A549 (cell line): ENCODE measurements around the gene APMAP. TPM values are rescaled to one million over a fixed set of nuclear protein-coding genes. Genes with fewer than 3 reads are reported as not detected.

Experiments used
- ATAC-seq, 2 experiments: fragments of 200-7000 bp in 1 of 2; fragments of >200 bp in 1 of 2; cut with Nextera tagmentation in 1 of 2; cut with Tn5 transposase in 1 of 2; 3 replicates each; pipeline versions ENCODE4 v1.8.0 to v1.9.1; 2018 to 2020; ENCODE audit warnings: mild to moderate bottlenecking in 1 of 2, moderate library complexity in 1 of 2
- CTCF ChIA-PET: fragments of 300-600 bp; sonication (Branson Sonifier 250); formaldehyde crosslinking; extraction: SDS; loops from one replicate; lab custom pipeline; 2021; ENCODE audit warnings: antibody characterized with exemption, inconsistent platforms; lab: Yijun Ruan, JAX
- POLR2A ChIA-PET: fragments of 350-600 bp; formaldehyde crosslinking; extraction: SDS; loops from one replicate; lab custom pipeline; 2021; ENCODE audit warnings: antibody characterized with exemption, inconsistent platforms; lab: Yijun Ruan, JAX
- DNase-seq, 2 experiments: peaks; one replicate each; pipeline versions ENCODE4 v3.0.0 to v3.0.0-alpha.2; 2011 to 2016; ENCODE audit warnings: low read depth in 1 of 2, low spot score in 1 of 2
- FAIRE-seq: peaks from 2 replicates; lab custom pipeline; 2011; peaks lifted over from hg19 to GRCh38; lab: Jason Lieb, UNC
- H3K27ac ChIP-seq, 2 experiments: fragments of >200 bp; sonication (Bioruptor Twin); formaldehyde crosslinking; 3 replicates each; pipeline ENCODE4 v1.5.1; 2016 to 2017
- H3K4me1 ChIP-seq: fragments of >200 bp; sonication (Bioruptor Twin); formaldehyde crosslinking; 3 replicates; pipeline ENCODE4 v1.6.1; 2016
- H3K4me2 ChIP-seq: fragments of >200 bp; sonication (Bioruptor Twin); formaldehyde crosslinking; 3 replicates; pipeline ENCODE4 v1.6.1; 2016
- H3K4me3 ChIP-seq: fragments of >200 bp; sonication (Bioruptor Twin); formaldehyde crosslinking; 3 replicates; pipeline ENCODE4 v1.5.1; 2016
- H3K9me3 ChIP-seq: fragments of >200 bp; sonication (Bioruptor Twin); formaldehyde crosslinking; 3 replicates; pipeline ENCODE4 v1.6.1; 2016
- BCL3 ChIP-seq: fragments of >200 bp; sonication (Bioruptor Twin); formaldehyde crosslinking; IDR thresholded peaks from 3 replicates; pipeline ENCODE4 v1.6.1; 2016
- BHLHE40 ChIP-seq: IDR thresholded peaks from 2 replicates; pipeline ENCODE4 v1.6.1; 2012; ENCODE audit warnings: low read depth, low read length, inconsistent platforms
- CBX2 ChIP-seq: fragments of 200-600 bp; sonication (generic); IDR thresholded peaks from 2 replicates; pipeline ENCODE4 v1.6.1; 2016; ENCODE audit warnings: low read depth, mild to moderate bottlenecking, borderline replicate concordance
- E2F6 ChIP-seq: IDR thresholded peaks from 2 replicates; pipeline ENCODE4 v1.6.1; 2012; ENCODE audit warnings: low read depth, borderline replicate concordance
- EHMT2 ChIP-seq: fragments of 200-600 bp; sonication (generic); IDR thresholded peaks from 2 replicates; pipeline ENCODE4 v1.6.1; 2016; ENCODE audit warnings: antibody characterized with exemption, low read depth, mild to moderate bottlenecking, moderate library complexity
- EP300 ChIP-seq, 2 experiments: fragments of >200 bp; sonication (Bioruptor Twin); formaldehyde crosslinking; IDR thresholded peaks; 2 replicates in 1 of 2; 3 replicates in 1 of 2; pipeline ENCODE4 v1.6.1; 2016 to 2017
- ESRRA ChIP-seq: fragments of 150-350 bp; IDR thresholded peaks from 2 replicates; pipeline ENCODE4 v1.6.1; 2014; ENCODE audit warnings: mild to moderate bottlenecking, low read length, borderline replicate concordance
- FOSB ChIP-seq: fragments of 250-450 bp; sonication (Bioruptor Pico); IDR thresholded peaks from 2 replicates; pipeline ENCODE4 v1.5.0; 2020; ENCODE audit warnings: mild to moderate bottlenecking, moderate library complexity
- FOXS1 ChIP-seq: fragments of 250-450 bp; sonication (Bioruptor Pico); IDR thresholded peaks from 2 replicates; pipeline ENCODE4 v1.5.0; 2020; ENCODE audit warnings: mild to moderate bottlenecking, moderate library complexity
- GATA3 ChIP-seq: IDR thresholded peaks from 2 replicates; pipeline ENCODE4 v1.6.1; 2012; ENCODE audit warnings: borderline replicate concordance
- HDAC2 ChIP-seq: fragments of 200-600 bp; sonication (generic); IDR thresholded peaks from 2 replicates; pipeline ENCODE4 v1.6.1; 2016
- HES2 ChIP-seq: fragments of >200 bp; sonication (Bioruptor Twin); formaldehyde crosslinking; IDR thresholded peaks from 2 replicates; pipeline ENCODE4 v1.6.1; 2016
- HOXB13 ChIP-seq: fragments of 250-450 bp; sonication (Bioruptor Pico); IDR thresholded peaks from 2 replicates; pipeline ENCODE4 v1.5.0; 2020; ENCODE audit warnings: low read depth, mild to moderate bottlenecking, moderate library complexity
- HOXB5 ChIP-seq: fragments of 250-450 bp; sonication (Bioruptor Pico); IDR thresholded peaks from 2 replicates; pipeline ENCODE4 v1.5.0; 2020; ENCODE audit warnings: mild to moderate bottlenecking, moderate library complexity
- JUN ChIP-seq, 2 experiments: fragments of >200 bp; sonication (Bioruptor Twin); formaldehyde crosslinking; IDR thresholded peaks; 2 replicates in 1 of 2; 3 replicates in 1 of 2; pipeline ENCODE4 v1.6.1; 2016 to 2017
- KDM1A ChIP-seq: fragments of 200-600 bp; sonication (generic); IDR thresholded peaks from 2 replicates; pipeline ENCODE4 v1.6.1; 2016; ENCODE audit warnings: low read depth, mild to moderate bottlenecking
- KDM5A ChIP-seq: fragments of 200-600 bp; sonication (generic); IDR thresholded peaks from 2 replicates; pipeline ENCODE4 v1.6.1; 2016; ENCODE audit warnings: antibody characterized with exemption, mild to moderate bottlenecking
- MAFK ChIP-seq: fragments of 450-650 bp; IDR thresholded peaks from 2 replicates; pipeline ENCODE4 v1.6.1; 2014; ENCODE audit not compliant: partially characterized antibody
- MAX ChIP-seq: IDR thresholded peaks from 2 replicates; pipeline ENCODE4 v1.6.1; 2012
- MYC ChIP-seq: IDR thresholded peaks from 2 replicates; pipeline ENCODE4 v1.6.1; 2012; ENCODE audit warnings: mild to moderate bottlenecking, inconsistent platforms, low read length, improper control_type of control experiment, borderline replicate concordance
- NR3C1 ChIP-seq: fragments of >200 bp; sonication (Bioruptor Twin); formaldehyde crosslinking; IDR thresholded peaks from 3 replicates; pipeline ENCODE4 v1.6.1; 2017
- POLR2A ChIP-seq: IDR thresholded peaks from 2 replicates; pipeline ENCODE4 v1.6.1; 2012; ENCODE audit warnings: mild to moderate bottlenecking, low read length
- RARB ChIP-seq: fragments of 250-450 bp; sonication (Bioruptor Pico); IDR thresholded peaks from 2 replicates; pipeline ENCODE4 v1.8.0; 2021; ENCODE audit warnings: mild to moderate bottlenecking, moderate library complexity
- REST ChIP-seq: fragments of 200-600 bp; sonication (generic); IDR thresholded peaks from 2 replicates; pipeline ENCODE4 v1.6.1; 2016; ENCODE audit warnings: antibody characterized with exemption, mild to moderate bottlenecking, moderate library complexity
- SREBF2 ChIP-seq: fragments of 450-650 bp; IDR thresholded peaks from 2 replicates; pipeline ENCODE4 v1.6.1; 2014; ENCODE audit warnings: mild to moderate bottlenecking, moderate library complexity
- ZC3H11A ChIP-seq: fragments of 450-650 bp; IDR thresholded peaks from 2 replicates; pipeline ENCODE4 v1.6.1; 2014; ENCODE audit warnings: antibody characterized with exemption, mild to moderate bottlenecking
- ZFP36 ChIP-seq: fragments of 450-650 bp; IDR thresholded peaks from 2 replicates; pipeline ENCODE4 v1.6.1; 2014; ENCODE audit warnings: borderline replicate concordance; ENCODE audit not compliant: partially characterized antibody
- WGBS: methylation state at CpG from one replicate; pipeline ENCODE4 v1.1.6; 2017; ENCODE audit errors: missing lambda C conversion rate; 5-methylcytosine and 5-hydroxymethylcytosine counted together
- polyA plus RNA-seq, 4 experiments: library from polyadenylated mRNA; depleted of rRNA in 3 of 4; stranded (reverse); fragments of >200 nt; fragmentation: RNase III in 1 of 4; extraction: RNeasy Plus Mini Kit Qiagen cat#74134 plus additional on column Dnase treatment in 1 of 4; gene quantifications; 2 replicates in 3 of 4; 3 replicates in 1 of 4; pipeline ENCODE4 v1.2.3, GENCODE V29; 2011 to 2017

APMAP gene
- polyA plus RNA-seq, 2 of the 4 experiments (the other 2 are of a cell fraction) = 113 to 141 TPM

- Histone ChIP-seq H3K9me3 (no peaks in the 10 kb centered on the region), H3K4me3 (no peak overlapping the region), H3K4me1 (no peaks in the 10 kb centered on the region), H3K4me2 (no peak overlapping the region), H3K27ac (no peak overlapping the region)
- FAIRE-seq (no peak), DNase-seq (no peak), ATAC-seq (0 out of 6 replicates have a peak, but pooled peaks of 1 of the 2 experiments have one; percentile 5)
- POLR2A ChIA-PET = no interaction called here
- CTCF ChIA-PET = interaction anchor here (0.7 kb wide), 1 partner anchor 37 kb away, joined by 3 read pairs; no protein-coding TSS in a partner anchor
- WGBS = 94% methylated on average over 17 of the region's 18 CpGs
- no peak for TF ChIP-seq HOXB13 (CRISPR knock-in tag)
- no peak for TF ChIP-seq GATA3
- TF ChIP-seq HOXB5 (CRISPR knock-in tag) = no peak
- no peak for TF ChIP-seq ESRRA
- no peak for TF ChIP-seq POLR2A
- TF ChIP-seq MAFK = no peak
- TF ChIP-seq BCL3 = no peak
- TF ChIP-seq MYC = no peak
- TF ChIP-seq SREBF2 = no peak
- TF ChIP-seq JUN (IDR thresholded peaks at IDR 0.05) = no peak
- TF ChIP-seq ZFP36 = no peak
- TF ChIP-seq REST = no peak
- TF ChIP-seq BHLHE40 = no peak
- TF ChIP-seq KDM1A = no peak
- no peak for TF ChIP-seq HES2
- no peak for TF ChIP-seq HDAC2
- TF ChIP-seq E2F6 = no peak
- no peak for TF ChIP-seq MAX
Measured at GRCh38 chr20:24957326-24958016, 35.1 kb downstream of the APMAP start.

- TF ChIP-seq ESRRA = no peak
- no peak for TF ChIP-seq FOXS1 (CRISPR knock-in tag)
- TF ChIP-seq HDAC2 = no peak
- no peak for TF ChIP-seq RARB (CRISPR knock-in tag)
- no peak for TF ChIP-seq CBX2
- no peak for TF ChIP-seq HES2
- no peak for TF ChIP-seq MAX
- no peak for TF ChIP-seq FOSB (CRISPR knock-in tag)
- no peak for TF ChIP-seq NR3C1
- TF ChIP-seq HOXB5 (CRISPR knock-in tag) = no peak
- no peak for TF ChIP-seq HOXB13 (CRISPR knock-in tag)
- TF ChIP-seq ZC3H11A = no peak
- TF ChIP-seq JUN (IDR thresholded peaks at IDR 0.05) = no peak
- no peak for TF ChIP-seq EP300 (IDR thresholded peaks at IDR 0.05)
- TF ChIP-seq E2F6 = no peak
- TF ChIP-seq KDM5A = no peak
- no peak for TF ChIP-seq SREBF2
- TF ChIP-seq EHMT2 = no peak
- TF ChIP-seq BHLHE40 = no peak
- no peak for TF ChIP-seq GATA3
- TF ChIP-seq, all 56 proteins: peak for 0
- no peak for ATAC-seq
- H3K4me1 ChIP-seq = no peaks in the 10 kb centered on the region
- FAIRE-seq = no peak
- no peak for DNase-seq
- ChIA-PET CTCF (interaction anchor here (0.8 kb wide), 2 partner anchors 8 to 13 kb away, joined by 3 read pairs; no protein-coding TSS in a partner anchor), POLR2A (no interaction called here)
- no peak overlapping the region for H3K27ac ChIP-seq
- no peak overlapping the region for H3K4me2 ChIP-seq
- no peak overlapping the region for H3K4me3 ChIP-seq
- 92% methylated on average over 22 of the region's 22 CpGs for WGBS
- no peaks in the 10 kb centered on the region for H3K9me3 ChIP-seq
Measured at GRCh38 chr20:24956001-24956841, 36.3 kb downstream of the APMAP start.
